IMR-90 (cell line): ENCODE measurements around the gene FAT1. TPM values are rescaled to one million over a fixed set of nuclear protein-coding genes. Genes with fewer than 3 reads are reported as not detected.

Source experiments
- ATAC-seq: fragments of 200-7000 bp; cut with Tn5 transposase; 2 replicates; pipeline ENCODE4 v1.9.1; 2020; ENCODE audit warnings: low read depth, mild to moderate bottlenecking, moderate library complexity
- BruUV-seq: library from RNA; stranded (reverse); fragments of 400-500 nt; replicated peaks from 2 replicates; lab custom pipeline; 2021; lab: Mats Ljungman, UMichigan
- CTCF ChIA-PET: fragments of 300-600 bp; formaldehyde crosslinking; extraction: SDS; loops from one replicate; lab custom pipeline; 2021; ENCODE audit warnings: antibody characterized with exemption; lab: Yijun Ruan, JAX
- POLR2A ChIA-PET: fragments of 300-600 bp; sonication (Branson Sonifier 250); formaldehyde crosslinking; loops from one replicate; lab custom pipeline; 2022; ENCODE audit warnings: antibody characterized with exemption; ENCODE audit not compliant: unreplicated experiment; lab: Charles Lee
- DNase-seq: peaks from one replicate; pipeline ENCODE4 v3.0.0; 2013
- H2AFZ ChIP-seq: replicated peaks from 2 replicates; pipeline ENCODE3; 2013; ENCODE audit warnings: low read length, mild to moderate bottlenecking; ENCODE audit not compliant: poor library complexity
- H2AK5ac ChIP-seq: 2 replicates; pipeline ENCODE4 v1.6.1; 2013; ENCODE audit warnings: low read depth, low read length, inconsistent platforms
- H2AK9ac ChIP-seq: replicated peaks from 2 replicates; pipeline ENCODE3; 2013; ENCODE audit warnings: mild to moderate bottlenecking, low read depth, low read length, moderate library complexity; ENCODE audit not compliant: poor library complexity
- H2BK120ac ChIP-seq: 2 replicates; pipeline ENCODE4 v1.6.1; 2013; ENCODE audit warnings: low read depth, low read length, inconsistent platforms
- H2BK15ac ChIP-seq: 3 replicates; pipeline ENCODE4 v1.6.1; 2013; ENCODE audit warnings: low read depth, low read length, inconsistent platforms
- H2BK20ac ChIP-seq: 2 replicates; pipeline ENCODE4 v1.6.1; 2013; ENCODE audit warnings: low read depth, mild to moderate bottlenecking, inconsistent platforms, low read length, moderate library complexity
- H2BK5ac ChIP-seq: 2 replicates; pipeline ENCODE4 v1.6.1; 2013; ENCODE audit warnings: mild to moderate bottlenecking, low read depth, low read length, inconsistent platforms; ENCODE audit not compliant: poor library complexity, severe bottlenecking
- H3K14ac ChIP-seq: replicated peaks from 2 replicates; pipeline ENCODE4 v1.6.1; 2013; ENCODE audit warnings: low read depth, low read length, inconsistent platforms
- H3K18ac ChIP-seq: 2 replicates; pipeline ENCODE4 v1.6.1; 2013; ENCODE audit warnings: low read depth, low read length, control low read depth
- H3K23ac ChIP-seq: 2 replicates; pipeline ENCODE4 v1.6.1; 2013; ENCODE audit warnings: low read depth, low read length, inconsistent platforms
- H3K27ac ChIP-seq: 2 replicates; pipeline ENCODE4 v1.5.1; 2013; ENCODE audit warnings: mild to moderate bottlenecking, control low read depth, low read length; ENCODE audit not compliant: insufficient read depth
- H3K27me3 ChIP-seq: 2 replicates; pipeline ENCODE4 v1.6.1; 2013; ENCODE audit warnings: low read length; ENCODE audit not compliant: control insufficient read depth, insufficient read depth
- H3K36me3 ChIP-seq: 2 replicates; pipeline ENCODE4 v1.6.1; 2013; ENCODE audit warnings: low read length, mixed read lengths; ENCODE audit not compliant: control insufficient read depth, insufficient read depth
- H3K4ac ChIP-seq: 2 replicates; pipeline ENCODE4 v1.6.1; 2013; ENCODE audit warnings: low read depth, low read length, inconsistent platforms
- H3K4me1 ChIP-seq: 2 replicates; pipeline ENCODE4 v1.6.1; 2013; ENCODE audit warnings: low read length, mixed read lengths; ENCODE audit not compliant: control insufficient read depth, insufficient read depth
- H3K4me2 ChIP-seq: 2 replicates; pipeline ENCODE4 v1.6.1; 2013; ENCODE audit warnings: low read depth, mild to moderate bottlenecking, control low read depth, low read length, moderate library complexity
- H3K4me3 ChIP-seq: 2 replicates; pipeline ENCODE4 v1.5.1; 2013; ENCODE audit warnings: low read depth, mild to moderate bottlenecking, control low read depth, low read length, moderate library complexity; ENCODE audit not compliant: insufficient read depth
- H3K56ac ChIP-seq: 2 replicates; pipeline ENCODE4 v1.6.1; 2013; ENCODE audit warnings: low read length, inconsistent platforms; ENCODE audit not compliant: insufficient read depth; ENCODE audit errors: extremely low read depth
- H3K79me1 ChIP-seq, 2 experiments: 2 replicates each; pipeline ENCODE4 v1.6.1; 2013; ENCODE audit warnings: low read length in 2 of 2, inconsistent platforms in 1 of 2, low read depth in 1 of 2
- H3K9ac ChIP-seq: 2 replicates; pipeline ENCODE4 v1.6.1; 2013; ENCODE audit warnings: low read depth, low read length, control low read depth
- H3K9me1 ChIP-seq: 2 replicates; pipeline ENCODE4 v1.6.1; 2013; ENCODE audit warnings: low read length, inconsistent platforms; ENCODE audit not compliant: insufficient read depth
- H3K9me3 ChIP-seq: 2 replicates; pipeline ENCODE4 v1.6.1; 2013; ENCODE audit warnings: low read length; ENCODE audit not compliant: control insufficient read depth, insufficient read depth
- H4K20me1 ChIP-seq: 2 replicates; pipeline ENCODE4 v1.6.1; 2013; ENCODE audit warnings: low read length, inconsistent platforms; ENCODE audit not compliant: insufficient read depth
- H4K5ac ChIP-seq: 2 replicates; pipeline ENCODE4 v1.6.1; 2013; ENCODE audit warnings: mild to moderate bottlenecking, low read depth, low read length, control low read depth
- H4K8ac ChIP-seq, 2 experiments: 2 replicates each; pipeline ENCODE4 v1.6.1; 2013; ENCODE audit warnings: low read depth in 2 of 2, low read length in 2 of 2, control low read depth in 1 of 2, inconsistent platforms in 1 of 2
- H4K91ac ChIP-seq: 2 replicates; pipeline ENCODE4 v1.6.1; 2013; ENCODE audit warnings: low read depth, low read length, inconsistent platforms; ENCODE audit not compliant: insufficient read depth
- BHLHE40 ChIP-seq: fragments of 150-350 bp; IDR thresholded peaks from 2 replicates; pipeline ENCODE4 v1.6.1; 2016; ENCODE audit warnings: mild to moderate bottlenecking, low read depth, low read length
- CEBPB ChIP-seq: IDR thresholded peaks from 2 replicates; pipeline ENCODE4 v1.6.1; 2012; ENCODE audit warnings: low read depth, low read length, improper control_type of control experiment
- CHD1 ChIP-seq: IDR thresholded peaks from 2 replicates; pipeline ENCODE4 v1.6.1; 2012; ENCODE audit warnings: low read depth, low read length, improper control_type of control experiment
- CTCF ChIP-seq: conservative IDR thresholded peaks from 2 replicates; pipeline ENCODE4 v1.5.1; 2012; ENCODE audit warnings: mild to moderate bottlenecking, low read depth, low read length, improper control_type of control experiment
- ELK1 ChIP-seq: fragments of 150-350 bp; IDR thresholded peaks from 2 replicates; pipeline ENCODE4 v1.6.1; 2016; ENCODE audit warnings: low read depth, mild to moderate bottlenecking, low read length, moderate library complexity, borderline replicate concordance
- FOS ChIP-seq: fragments of 150-350 bp; IDR thresholded peaks from 2 replicates; pipeline ENCODE4 v1.6.1; 2016; ENCODE audit warnings: low read depth, low read length
- MAFK ChIP-seq: IDR thresholded peaks from 2 replicates; pipeline ENCODE4 v1.6.1; 2012; ENCODE audit warnings: low read depth, low read length, improper control_type of control experiment
- MAZ ChIP-seq: IDR thresholded peaks from 2 replicates; pipeline ENCODE4 v1.6.1; 2012; ENCODE audit warnings: low read depth, mild to moderate bottlenecking, low read length, improper control_type of control experiment, moderate library complexity, borderline replicate concordance
- MXI1 ChIP-seq: IDR thresholded peaks from 2 replicates; pipeline ENCODE4 v1.6.1; 2012; ENCODE audit warnings: low read depth, mild to moderate bottlenecking, low read length, moderate library complexity, borderline replicate concordance
- NFE2L2 ChIP-seq: fragments of 150-350 bp; IDR thresholded peaks from 2 replicates; pipeline ENCODE4 v1.6.1; 2016; ENCODE audit warnings: low read depth, mild to moderate bottlenecking, low read length
- POLR2A ChIP-seq: IDR thresholded peaks from 2 replicates; pipeline ENCODE4 v1.6.1; 2012; ENCODE audit warnings: mild to moderate bottlenecking, low read depth, low read length
- RAD21 ChIP-seq: IDR thresholded peaks from 2 replicates; pipeline ENCODE4 v1.6.1; 2012; ENCODE audit warnings: low read length, improper control_type of control experiment
- RCOR1 ChIP-seq: IDR thresholded peaks from 2 replicates; pipeline ENCODE4 v1.6.1; 2012; ENCODE audit warnings: mild to moderate bottlenecking, low read length, improper control_type of control experiment; ENCODE audit not compliant: insufficient replicate concordance
- RFX5 ChIP-seq: IDR thresholded peaks from 2 replicates; pipeline ENCODE4 v1.8.0; 2012; ENCODE audit warnings: low read depth, mild to moderate bottlenecking, low read length, moderate library complexity
- SMC3 ChIP-seq: fragments of 150-350 bp; IDR thresholded peaks from 2 replicates; pipeline ENCODE4 v1.6.1; 2016; ENCODE audit warnings: low read depth, mild to moderate bottlenecking, antibody characterized with exemption, low read length, moderate library complexity
- USF2 ChIP-seq: fragments of 150-350 bp; IDR thresholded peaks from 2 replicates; pipeline ENCODE4 v1.6.1; 2017; ENCODE audit warnings: mild to moderate bottlenecking, antibody characterized with exemption, low read length, low read depth
- WGBS, 2 experiments: methylation state at CpG; one replicate each; pipeline versions ENCODE4 v1.1.5 to v1.1.7; 2013; ENCODE audit warnings: missing lambda C conversion rate in 2 of 2; ENCODE audit not compliant: insufficient read length in 1 of 2; ENCODE audit errors: extremely low coverage in 2 of 2; 5-methylcytosine and 5-hydroxymethylcytosine counted together
- dilution Hi-C: fragments of 300-500 bp; cut with HindIII; formaldehyde crosslinking; loops from one replicate; pipeline ENCODE4 v1.14.3; 2018; ENCODE audit warnings: low sequenced_read_pairs; ENCODE audit not compliant: unreplicated experiment
- in situ Hi-C: fragments of 300-500 bp; cut with MboI; formaldehyde crosslinking; loops from 3 replicates; pipeline ENCODE4 v1.14.3; 2019; ENCODE audit warnings: low sequenced_read_pairs, inconsistent platforms, mixed read lengths
- intact Hi-C: fragments of 100-400 bp; cut with micrococcal nuclease; formaldehyde crosslinking; loops from 2 replicates; pipeline ENCODE4 v1.10.0; 2022
- polyA plus RNA-seq, 3 experiments: library from polyadenylated mRNA; depleted of rRNA; stranded (reverse); fragments of >200 nt; gene quantifications; 2 replicates each; pipeline ENCODE4 v1.2.3, GENCODE V29; 2012; ENCODE audit warnings: low replicate concordance in 1 of 3
- total RNA-seq: library from RNA; depleted of rRNA; stranded (reverse); fragments of >200 nt; gene quantifications from 2 replicates; pipeline ENCODE4 v1.2.3, GENCODE V29; 2012

Gene FAT1
- total and polyA plus RNA-seq, 2 of the 4 experiments (the other 2 are of a cell fraction): 156 to 519 TPM

GRCh38 chr4:186740822-186741221 lies 17.2 kb upstream of the FAT1 start:
- in situ Hi-C loops: loop anchor here (25.0 kb wide), 1 partner anchor 196 kb away; no protein-coding TSS in a partner anchor
- no TSS peak for BruUV-seq

More at GRCh38 chr4:186740822-186741221, 17.2 kb upstream of the FAT1 start:
- peaks cover 11% of the 10 kb centered on the region for H3K9me1 ChIP-seq
- H2AFZ ChIP-seq: peak overlapping the region; percentile 73
- 0 out of 2 replicates have a peak overlapping the region, but pooled peaks have one; percentile 38 for H4K91ac ChIP-seq
- no peaks in the 10 kb centered on the region for H4K20me1 ChIP-seq
- intact Hi-C loops (no loop called here), dilution Hi-C loops (no loop called here)
- peaks cover 3% of the 10 kb centered on the region for H3K4me1 ChIP-seq
- 0 out of 4 replicates have a peak overlapping the region, but pooled peaks of 1 of the 2 experiments have one; percentile 1 for H4K8ac ChIP-seq
- H3K9ac ChIP-seq: no peak overlapping the region
- no CpG with 5 or more reads among the region's 6 CpGs for WGBS, 2 experiments
- H2BK20ac ChIP-seq: peak overlapping the region; percentile 22
- peak; percentile 56; the same call in 1 of the 2 replicates for ATAC-seq
- H2AK9ac ChIP-seq: peak overlapping the region; percentile 80
- no peak overlapping the region; the same call in 1 of the 2 replicates for H3K18ac ChIP-seq
- no peak overlapping the region for H3K4me3 ChIP-seq
- H4K5ac ChIP-seq: peak overlapping the region; percentile 1; the same call in 1 of the 2 replicates
- no peak overlapping the region for H3K23ac ChIP-seq
- no peak overlapping the region for H3K56ac ChIP-seq
- H3K14ac ChIP-seq: no peak overlapping the region; the same call in 1 of the 2 replicates
- peak overlapping the region; percentile 9 for H2BK5ac ChIP-seq
- CTCF ChIA-PET: no interaction called here
- TF ChIP-seq CHD1 (no peak), CTCF (no peak), USF2 (no peak), BHLHE40 (no peak), MAFK (no peak), MAZ (no peak), RCOR1 (no peak), RAD21 (no peak), SMC3 (no peak), RFX5 (no peak), MXI1 (no peak), POLR2A (no peak), NFE2L2 (no peak), CEBPB (no peak), FOS (no peak), ELK1 (no peak)
- no peak overlapping the region; the same call in 1 of the 2 replicates for H3K27ac ChIP-seq
- no peaks in the 10 kb centered on the region for H3K9me3 ChIP-seq
- H3K4ac ChIP-seq: peak overlapping the region; percentile 24
- POLR2A ChIA-PET: interaction anchor here (0.6 kb wide), 1 partner anchor 453 kb away, joined by 4 read pairs; no protein-coding TSS in a partner anchor
- H3K27me3 ChIP-seq: no peaks in the 10 kb centered on the region
- H3K36me3 ChIP-seq: no peaks in the 10 kb centered on the region
- H3K79me1 ChIP-seq: no peaks in the 10 kb centered on the region
- peak overlapping the region; percentile 82; the same call in 2 of the 3 replicates for H2BK15ac ChIP-seq
- H2BK120ac ChIP-seq: peak overlapping the region; percentile 77
- no peak overlapping the region for H3K4me2 ChIP-seq
- H2AK5ac ChIP-seq: peak overlapping the region; percentile 94
- DNase-seq: peak; percentile 61
